Posterior cingulate gyrus (tissue), 11 donors: ENCODE measurements around the gene PCNX1.
"Not testable (repeated sequence)": the region's sequence is repeated elsewhere in the genome, so short reads cannot be mapped to it uniquely, and the experiment has no call there.

Source experiments
- DNase-seq, 10 donors: peaks; one replicate each; pipeline versions ENCODE4 v3.0.0 to v3.0.0-alpha.2; 2020 to 2021; ENCODE audit warnings: mixed read lengths in 3 of 10
- intact Hi-C: fragments of 100-400 bp; cut with DNase I; formaldehyde crosslinking; loops from one replicate; pipeline ENCODE4 v1.15.1; 2023

PCNX1 gene

DNA sequence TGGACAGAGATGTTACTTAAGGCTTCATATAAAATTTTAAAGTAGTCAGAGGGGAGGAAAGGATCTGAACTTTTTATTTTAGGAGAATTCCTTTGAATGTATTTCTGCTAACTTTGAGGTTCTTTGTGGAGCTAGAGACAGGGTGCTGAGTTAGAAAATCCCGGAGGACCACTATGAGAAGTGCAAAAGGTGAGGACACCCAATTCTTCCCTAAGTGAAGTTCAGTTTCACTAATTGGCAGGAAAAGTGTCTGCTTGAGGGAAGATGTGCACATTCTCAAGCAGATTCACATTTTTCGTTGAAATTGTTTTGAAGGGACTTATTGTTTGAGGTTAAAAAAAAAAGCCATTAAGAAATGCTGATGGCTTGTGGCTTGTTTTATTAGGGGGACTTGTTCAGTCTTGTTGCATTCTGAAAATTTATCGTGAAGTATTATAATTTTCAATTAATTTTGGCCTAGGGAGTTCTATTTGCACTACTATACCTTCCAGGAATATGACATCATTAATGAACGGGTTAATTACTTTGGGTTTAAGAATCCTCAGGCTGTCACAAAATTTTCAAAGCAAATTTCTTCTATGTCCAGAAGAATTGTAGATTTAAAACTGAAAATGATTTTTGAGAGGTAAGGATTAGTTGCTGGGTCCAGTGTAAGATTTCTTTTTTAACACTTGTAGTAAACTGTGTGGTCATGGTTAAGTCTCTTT lies 1.8 kb downstream of the PCNX1 start:
- intact Hi-C loops: loop anchor here (5.0 kb wide), 2 partner anchors 48 to 87 kb away; no protein-coding TSS in a partner anchor
- no peak for DNase-seq

DNA sequence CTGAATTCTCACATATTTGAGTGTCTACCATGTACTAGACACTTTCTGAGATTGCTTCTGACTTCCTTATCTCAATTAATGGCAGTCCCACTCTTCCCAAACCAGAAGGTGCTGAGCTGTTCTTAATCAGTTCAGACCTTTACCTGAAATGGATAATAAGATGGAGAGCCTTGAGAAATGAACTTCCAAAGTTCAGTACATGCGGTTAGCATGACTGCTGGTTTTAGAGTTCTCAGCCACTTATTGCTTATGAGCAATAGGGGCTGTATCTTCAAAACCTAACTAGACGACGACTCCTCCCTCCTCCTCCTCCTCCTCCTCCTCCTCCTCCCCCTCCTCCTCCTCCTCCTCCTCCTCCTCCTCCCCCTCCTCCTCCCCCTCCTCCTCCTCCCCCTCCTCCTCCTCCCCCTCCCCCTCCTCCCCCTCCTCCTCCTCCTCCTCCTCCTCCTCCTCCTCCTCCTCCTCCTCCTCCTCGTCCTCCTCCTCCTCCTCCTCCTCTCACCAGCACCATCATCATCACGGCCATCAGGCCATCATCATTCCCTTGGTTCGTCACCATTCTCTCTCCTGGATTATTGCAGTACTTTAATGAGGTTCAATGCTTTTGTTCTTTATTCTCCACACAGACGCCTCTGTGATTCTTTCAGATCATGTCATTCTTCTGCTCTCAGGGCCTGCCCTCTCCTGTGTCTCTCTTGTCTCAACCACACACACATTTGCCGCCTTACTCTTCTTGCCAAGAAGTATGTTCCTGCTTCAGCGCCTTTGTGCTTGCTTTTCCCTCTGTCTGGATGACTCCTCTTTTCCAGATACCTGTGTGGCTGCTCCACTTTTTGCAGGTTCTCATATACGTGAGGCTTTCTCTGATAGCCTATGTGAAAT lies 2.7 kb downstream of the PCNX1 start:
- intact Hi-C loops: loop anchor here (5.0 kb wide), 2 partner anchors 47 to 88 kb away; no protein-coding TSS in a partner anchor
- no peak for DNase-seq

DNA sequence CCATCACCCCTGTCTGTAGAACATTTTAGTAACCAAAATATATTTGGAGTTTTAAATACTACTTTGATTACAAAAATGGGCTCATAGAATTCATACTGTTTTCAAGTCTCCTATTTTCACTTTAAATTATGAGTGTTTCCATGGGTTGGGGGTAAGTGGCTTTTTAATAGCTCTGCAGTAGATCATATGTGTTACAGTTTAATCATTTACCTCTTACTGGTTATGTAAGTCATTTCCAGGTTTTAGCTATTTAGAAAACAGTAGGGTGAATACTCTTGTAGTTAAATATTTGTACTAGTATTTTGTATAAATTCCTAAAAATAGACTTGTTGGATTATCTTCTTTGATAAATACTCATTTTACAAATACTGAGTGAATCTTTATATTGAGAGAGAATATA lies 8.2 kb downstream of the PCNX1 start:
- intact Hi-C loops: no loop called here
- DNase-seq: no peak

DNA sequence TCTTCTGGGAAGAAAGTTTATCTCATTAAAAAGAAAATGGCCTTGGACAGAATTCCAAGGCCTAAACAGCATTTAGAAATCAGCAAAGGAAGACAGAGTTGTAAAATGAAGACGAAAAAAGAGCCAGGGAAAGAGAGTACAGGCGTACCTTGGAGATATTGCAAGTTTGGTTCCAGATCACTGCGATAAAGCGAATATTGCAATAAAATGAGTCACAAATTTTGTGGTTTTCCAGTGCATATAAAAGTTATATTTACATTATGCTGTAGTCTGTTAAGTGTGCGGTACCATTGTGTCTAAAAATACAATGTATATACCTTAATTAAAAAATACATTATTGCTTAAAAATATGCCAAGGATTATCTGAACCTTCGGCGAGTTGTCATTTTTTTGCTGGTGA lies 9.0 kb downstream of the PCNX1 start:
- DNase-seq: no peak
- intact Hi-C loops: no loop called here

DNA sequence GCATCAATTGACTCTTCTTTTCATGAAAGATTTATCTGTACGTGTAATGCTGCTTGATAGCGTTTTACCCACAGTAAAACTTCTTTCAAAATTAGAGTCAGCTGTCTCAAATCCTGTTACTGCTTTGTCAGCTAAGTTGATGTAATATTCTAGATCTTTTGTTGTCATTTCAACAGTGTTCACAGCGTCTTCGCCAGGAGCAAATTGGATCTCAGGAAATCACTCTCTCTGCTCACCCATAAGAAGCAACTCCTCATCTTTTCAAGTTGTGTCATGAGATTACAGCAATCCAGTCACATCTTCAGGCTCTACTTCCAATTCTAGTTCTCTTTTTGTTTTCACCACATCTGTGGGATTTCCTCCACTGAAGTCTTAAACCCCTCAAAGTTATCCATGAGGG lies 9.5 kb downstream of the PCNX1 start:
- DNase-seq: no peak
- intact Hi-C loops: no loop called here

DNA sequence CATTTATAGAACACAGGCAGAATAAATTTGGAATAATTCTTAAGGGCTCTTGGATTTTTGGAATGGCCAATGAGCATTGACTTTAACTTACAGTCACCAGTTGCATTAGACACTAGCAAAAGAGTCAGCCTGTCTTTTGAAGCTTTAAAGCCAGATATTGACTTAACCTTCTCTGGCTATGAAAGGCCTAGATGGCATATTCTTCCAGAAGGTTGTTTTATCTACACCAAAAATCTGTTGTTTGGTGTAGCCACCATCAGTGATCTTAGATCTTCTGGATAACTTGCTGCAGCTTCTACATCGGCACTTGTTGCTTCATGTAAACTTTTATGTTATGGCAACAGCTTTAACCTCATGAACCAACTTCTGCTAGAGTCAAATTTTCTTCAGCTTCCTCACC lies 10.4 kb downstream of the PCNX1 start:
- intact Hi-C loops: no loop called here
- DNase-seq: no peak

DNA sequence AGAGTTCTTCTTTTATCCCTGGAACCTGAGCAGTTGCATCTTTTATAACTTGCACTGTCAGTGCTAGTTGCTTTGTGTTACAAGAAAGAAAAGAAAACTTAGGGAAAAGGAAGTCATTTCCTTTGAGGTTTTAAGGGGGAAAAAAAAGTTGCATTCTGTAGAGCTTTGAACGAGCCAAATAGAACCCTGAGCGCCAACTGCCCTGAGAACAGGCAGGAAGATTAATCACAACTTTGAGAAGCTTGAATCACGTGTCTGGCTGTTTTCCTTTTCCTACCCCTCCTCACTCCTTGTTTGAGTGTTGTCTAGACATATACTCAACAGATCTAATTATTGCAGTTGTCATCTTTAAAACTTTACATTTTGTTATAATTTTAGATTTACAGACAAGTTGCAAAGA lies 12.5 kb downstream of the PCNX1 start:
- intact Hi-C loops: no loop called here
- DNase-seq: no peak

DNA sequence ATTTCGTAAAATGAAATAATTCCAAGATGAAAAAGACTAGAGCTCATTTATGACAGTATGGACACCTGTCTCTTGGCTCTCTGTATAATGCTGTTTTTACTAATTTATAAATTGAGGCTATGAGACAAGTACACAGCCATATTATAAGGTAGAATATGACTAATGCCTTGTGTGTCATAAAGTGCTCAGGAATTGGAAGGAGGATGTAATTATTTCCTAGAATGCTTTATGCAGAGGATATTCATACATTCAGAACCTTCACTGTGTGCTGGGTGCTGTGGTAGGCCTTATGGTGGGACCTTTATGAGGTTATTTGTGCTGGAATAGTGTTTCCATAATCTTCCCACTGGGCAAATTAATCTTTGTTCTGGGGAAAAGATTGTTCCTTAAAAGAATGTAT lies 13.3 kb downstream of the PCNX1 start:
- intact Hi-C loops: no loop called here
- no peak for DNase-seq

DNA sequence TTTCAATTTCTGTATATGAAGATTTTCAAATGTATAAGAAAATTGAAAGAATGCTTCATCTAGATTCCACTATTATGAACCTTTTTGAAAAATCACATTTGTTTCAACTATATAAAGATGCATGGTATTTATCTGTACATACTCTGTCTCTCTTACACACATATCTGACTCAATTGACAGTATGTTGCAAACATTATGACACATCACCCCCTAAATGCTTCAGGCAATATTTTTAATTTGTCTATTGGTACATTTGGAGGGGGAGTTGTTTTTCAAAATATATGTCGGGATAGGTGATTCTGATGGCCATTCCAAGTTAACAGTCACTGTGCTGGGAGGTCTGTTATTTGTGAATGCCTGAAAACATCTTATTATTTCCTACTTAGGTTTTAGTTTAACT lies 14.4 kb downstream of the PCNX1 start:
- no peak for DNase-seq
- intact Hi-C loops: no loop called here

DNA sequence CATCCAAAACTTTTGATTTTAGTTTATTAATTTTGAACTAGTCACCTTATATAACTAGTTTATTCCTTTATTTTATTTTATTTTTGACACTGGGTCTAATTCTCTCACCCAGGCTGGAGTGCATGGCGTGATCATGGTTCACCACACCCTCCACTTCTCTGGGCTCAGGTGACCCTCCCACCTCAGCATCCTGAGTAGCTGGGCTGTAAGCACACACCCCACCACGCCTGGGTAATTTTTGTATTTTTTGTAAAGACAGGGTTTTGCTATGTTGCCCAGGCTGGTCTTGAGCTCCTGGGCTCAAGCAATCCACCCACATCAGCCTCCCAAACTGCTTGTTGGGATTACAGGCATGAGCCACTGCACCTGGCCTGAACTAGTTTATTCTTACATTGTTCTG lies 17.3 kb downstream of the PCNX1 start:
- intact Hi-C loops: no loop called here
- no peak for DNase-seq

DNA sequence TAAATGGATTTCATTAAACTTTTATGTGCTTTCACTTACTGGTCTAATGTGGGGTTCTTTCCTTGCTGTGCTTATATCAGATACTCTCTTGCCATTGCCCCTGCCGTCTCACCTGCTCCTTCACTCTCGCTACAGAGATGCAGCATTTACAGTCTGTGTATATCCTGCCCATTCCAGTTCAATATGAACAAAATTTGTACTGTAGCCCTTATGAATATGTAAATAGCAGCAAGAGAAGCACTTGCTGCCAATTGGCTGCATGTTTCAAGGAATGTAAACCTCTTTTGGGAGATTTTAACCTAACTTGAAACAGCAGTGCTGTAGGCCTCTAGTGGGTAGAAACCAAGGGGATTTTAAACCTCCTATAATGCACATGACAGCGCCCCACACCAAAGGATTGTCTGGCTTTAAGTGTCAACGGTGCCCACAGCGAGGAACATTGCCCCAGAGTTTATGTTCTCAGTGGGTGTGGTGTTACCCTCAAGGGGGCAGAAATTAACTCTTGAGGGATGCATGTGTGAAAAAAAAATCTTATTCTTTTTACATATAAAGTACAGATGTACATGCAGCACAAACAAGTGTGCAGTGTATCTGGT lies 19.1 kb downstream of the PCNX1 start:
- intact Hi-C loops: no loop called here
- no peak for DNase-seq

DNA sequence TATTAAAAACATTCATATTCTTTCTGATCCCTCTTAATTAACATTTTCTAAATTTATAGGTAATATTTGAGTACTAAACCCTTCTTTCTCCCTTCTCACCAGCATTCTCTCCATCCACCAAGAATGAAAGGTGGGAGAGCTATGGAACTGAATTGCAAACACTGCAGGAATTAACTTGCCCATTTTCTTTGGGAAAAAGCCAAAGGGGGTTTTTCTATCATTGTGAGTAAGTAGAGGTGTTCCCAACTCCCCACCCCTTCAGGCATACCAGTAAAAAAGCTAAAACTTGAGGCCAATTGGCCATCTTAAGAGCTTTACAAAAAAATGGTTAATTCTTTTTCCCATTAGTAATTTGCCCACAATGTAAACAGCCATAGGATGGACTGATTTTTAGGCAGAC lies 23.7 kb downstream of the PCNX1 start:
- intact Hi-C loops: no loop called here
- no peak for DNase-seq

DNA sequence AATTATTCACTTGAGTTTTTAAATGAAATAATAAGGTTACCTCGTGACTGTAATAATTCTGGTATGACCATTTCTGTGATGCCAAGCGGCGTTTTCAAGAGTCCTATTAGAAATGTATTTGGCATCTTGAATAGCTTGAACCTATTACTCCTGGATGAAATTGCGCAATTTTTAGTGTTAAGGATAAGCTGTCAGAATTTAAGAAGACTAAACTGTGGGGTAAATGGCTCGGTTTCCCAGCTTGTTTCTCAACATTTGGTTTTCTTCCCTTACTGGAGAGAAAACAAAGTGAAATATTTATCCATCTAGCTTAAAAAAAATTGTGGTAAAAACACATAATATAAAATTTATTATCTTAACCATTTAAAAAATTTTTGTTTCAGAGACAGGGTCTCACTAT lies 26.8 kb downstream of the PCNX1 start:
- no peak for DNase-seq
- intact Hi-C loops: no loop called here

DNA sequence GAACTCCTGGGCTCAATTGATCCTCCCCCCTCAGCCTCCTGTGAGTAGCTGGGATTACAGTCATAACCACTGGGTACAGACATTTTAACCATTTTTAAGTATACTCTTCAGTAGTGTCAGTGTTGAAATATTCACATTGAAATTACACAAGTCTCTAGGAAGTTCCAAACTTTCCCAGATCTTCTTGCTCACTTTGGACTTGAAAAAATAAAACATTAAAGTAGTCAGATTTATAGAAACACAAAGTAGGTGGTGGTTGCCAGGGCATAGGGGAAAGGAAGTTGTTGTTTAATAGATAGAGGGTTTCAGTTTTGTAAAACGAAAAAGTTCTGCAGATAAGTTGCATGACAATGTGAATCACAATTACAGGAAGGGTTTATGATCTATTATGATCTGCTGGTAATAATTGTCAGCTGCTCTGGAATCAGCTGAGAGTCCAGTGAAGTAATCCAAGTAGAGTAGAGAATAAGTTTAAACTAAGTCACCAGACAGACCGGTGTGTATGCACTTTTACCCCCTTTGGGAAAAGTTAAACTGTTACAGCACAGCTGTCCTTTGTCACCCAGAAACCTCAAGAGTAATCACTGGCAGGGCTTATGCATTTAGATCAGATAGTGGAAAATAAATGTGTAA lies 27.4 kb downstream of the PCNX1 start:
- no peak for DNase-seq
- intact Hi-C loops: no loop called here

DNA sequence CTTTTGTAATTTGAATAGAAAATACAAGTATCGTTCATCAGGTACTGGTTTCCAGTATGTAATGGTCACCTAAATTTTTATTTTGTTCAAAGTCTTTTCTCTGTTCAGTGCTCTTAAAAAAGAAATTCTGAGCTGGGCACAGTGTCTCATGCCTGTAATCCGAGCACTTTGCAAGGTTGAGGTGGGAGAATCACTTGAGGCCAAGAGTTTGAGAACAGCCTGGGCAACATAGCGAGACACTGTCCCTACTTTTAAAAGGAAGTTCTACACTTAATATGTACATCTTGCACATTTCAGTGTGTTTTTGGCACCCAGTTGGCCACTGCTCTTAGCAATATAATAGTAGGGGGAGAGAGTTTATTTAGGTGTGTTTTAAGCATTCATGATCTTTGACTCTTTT lies 27.9 kb downstream of the PCNX1 start:
- no peak for DNase-seq
- intact Hi-C loops: no loop called here

DNA sequence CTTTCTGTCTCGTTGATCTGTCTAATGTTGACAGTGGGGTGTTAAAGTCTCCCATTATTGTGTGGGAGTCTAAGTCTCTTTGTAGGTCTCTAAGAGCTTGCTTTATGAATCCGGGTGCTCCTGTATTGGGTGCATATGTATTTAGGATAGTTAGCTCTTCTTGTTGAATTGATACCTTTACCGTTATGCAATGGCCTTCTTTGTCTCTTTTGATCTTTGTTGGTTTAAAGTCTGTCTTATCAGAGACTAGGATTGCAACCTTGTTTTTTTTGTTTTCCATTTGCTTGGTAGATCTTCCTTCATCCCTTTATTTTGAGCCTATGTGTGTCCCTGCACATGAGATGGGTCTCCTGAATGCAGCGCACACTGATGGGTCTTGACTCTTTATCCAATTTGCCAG lies 32.4 kb downstream of the PCNX1 start:
- DNase-seq, intact Hi-C loops: not testable (repeated sequence)

DNA sequence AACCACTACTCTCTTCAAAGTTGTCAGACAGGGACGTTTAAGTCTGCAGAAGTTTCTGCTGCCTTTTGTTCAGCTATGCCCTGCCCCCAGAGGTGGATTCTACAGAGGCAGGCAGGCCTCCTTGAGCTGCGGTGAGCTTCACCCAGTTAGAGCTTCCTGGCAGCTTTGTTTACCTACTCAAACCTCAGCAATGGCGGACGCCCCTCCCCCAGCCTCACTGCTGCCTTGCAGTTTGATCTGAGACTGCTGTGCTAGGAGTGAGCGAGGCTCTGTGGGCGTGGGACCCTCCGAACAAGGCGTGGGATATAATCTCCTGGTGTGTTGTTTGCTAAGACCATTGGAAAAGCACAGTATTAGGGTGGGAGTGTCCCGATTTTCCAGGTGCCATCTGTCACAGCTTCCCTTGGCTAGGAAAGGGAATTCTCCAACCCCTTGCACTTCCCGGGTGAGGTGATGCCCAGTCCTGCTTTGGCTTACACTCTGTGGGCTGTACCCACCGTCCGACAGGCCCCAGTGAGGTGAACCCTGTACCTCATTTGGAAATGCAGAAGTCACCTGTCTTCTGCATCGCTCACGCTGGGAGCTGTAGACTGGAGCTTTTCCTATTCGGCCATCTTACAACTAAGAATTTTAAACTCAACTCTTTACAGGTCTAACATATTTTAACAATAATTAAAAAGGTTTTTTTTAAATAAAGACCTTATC lies 34.5 kb downstream of the PCNX1 start:
- intact Hi-C loops: not testable (repeated sequence)
- peak in 3 of 10 donors; percentile 62 to 83 (median 77) for DNase-seq

DNA sequence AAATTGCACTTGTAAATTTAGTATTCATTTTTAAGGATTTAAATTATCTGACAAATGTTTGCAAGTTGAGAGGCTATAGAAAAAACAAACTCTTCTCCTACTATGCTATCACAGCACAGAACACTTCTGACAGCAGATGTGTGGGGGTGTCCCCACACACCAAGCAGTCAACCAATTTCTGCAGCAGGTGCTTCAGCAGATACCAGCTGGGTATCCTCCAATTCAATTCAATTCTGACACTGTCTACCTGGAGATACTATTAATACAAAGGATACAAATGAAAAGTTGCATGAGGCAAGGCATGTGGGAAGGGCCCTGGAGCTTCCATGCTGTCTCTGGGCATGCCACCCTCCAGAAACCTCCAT lies 35.1 kb downstream of the PCNX1 start:
- intact Hi-C loops: no loop called here
- DNase-seq: peak in 3 of 10 donors; percentile 23 to 74 (median 42)

DNA sequence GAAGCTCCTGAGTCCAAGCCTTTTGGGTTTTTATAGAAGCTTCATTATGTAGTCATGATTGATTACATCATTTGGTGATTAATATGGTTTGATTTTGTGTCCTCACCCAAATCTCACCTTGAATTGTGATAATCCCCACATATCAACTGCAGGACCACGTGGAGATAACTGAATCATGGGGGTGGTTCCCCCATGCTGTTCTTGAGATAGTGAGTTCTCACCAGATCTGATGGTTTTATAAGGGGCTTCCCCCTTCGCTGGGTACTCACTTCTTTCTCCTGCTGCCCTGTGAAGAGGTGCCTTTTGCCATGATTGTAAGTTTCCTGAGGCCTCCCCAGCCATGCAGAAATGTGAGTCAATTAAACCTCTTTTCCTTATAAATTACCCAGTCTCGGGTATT lies 35.5 kb downstream of the PCNX1 start:
- intact Hi-C loops, DNase-seq: not testable (repeated sequence)

DNA sequence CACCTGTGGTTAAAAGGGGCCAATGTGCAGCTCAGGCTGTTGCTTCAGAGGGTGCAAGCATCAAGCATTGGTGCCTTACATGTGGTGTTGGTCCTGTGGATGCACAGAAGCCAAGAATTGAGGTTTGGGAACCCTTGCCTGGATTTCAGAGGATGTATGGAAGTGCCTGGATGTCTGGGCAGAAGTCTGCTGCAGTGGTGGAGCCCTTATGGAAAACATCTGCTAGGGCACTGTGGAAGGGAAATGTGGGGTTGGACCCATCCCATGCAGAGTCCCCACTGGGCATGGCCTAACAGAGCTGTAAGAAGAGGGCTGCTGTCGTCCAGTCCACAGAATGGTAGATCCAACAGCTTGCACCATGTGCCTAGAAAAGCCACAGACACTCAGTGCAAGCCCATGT lies 36.6 kb downstream of the PCNX1 start:
- intact Hi-C loops: no loop called here

DNA sequence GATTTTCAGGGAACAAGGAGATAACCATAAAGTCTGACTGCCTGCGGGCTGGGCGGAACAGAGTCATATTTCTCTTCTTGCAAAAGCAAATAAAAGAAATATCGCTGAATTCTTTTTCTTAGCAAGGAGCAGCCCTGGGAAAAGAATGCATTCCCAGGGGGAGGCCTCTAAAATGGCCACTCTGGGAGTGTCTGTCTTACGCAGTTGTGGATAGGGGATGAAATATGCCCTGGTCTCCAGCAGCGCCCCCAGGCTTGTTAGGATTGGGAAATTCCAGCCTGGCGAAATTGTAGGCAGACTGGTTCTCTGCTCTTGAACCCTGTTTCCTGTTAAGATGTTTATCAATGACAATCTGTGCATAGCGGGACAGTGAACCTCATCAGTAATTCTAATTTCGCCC lies 40.5 kb downstream of the PCNX1 start:
- no peak for DNase-seq
- intact Hi-C loops: no loop called here

More for the DNA sequence above, 36.6 kb downstream of the PCNX1 start:
- DNase-seq: no peak
